Measurements from ENCODE around the gene THAP5.

Gene THAP5

GRCh38 chr7:108572480-108572879 is 3.0 kb upstream of the THAP5 start:
- peaks cover 18% of the 10 kb centered on the region for H3K4me1 ChIP-seq
- no peak overlapping the region for H3K4me2 ChIP-seq (ENCODE audit: low read length)
- H3K9ac ChIP-seq = no peak overlapping the region
- H3K36me3 ChIP-seq (ENCODE audit: control insufficient read depth, insufficient read depth, low read length) = no peaks in the 10 kb centered on the region
- no peak overlapping the region for H3K27ac ChIP-seq
- H3K4me3 ChIP-seq (ENCODE audit: low read depth, low read length) = no peak overlapping the region
- H2AFZ ChIP-seq = no peak overlapping the region
- TF ChIP-seq CTCF (IDR thresholded peaks at IDR 0.05) = no peak
- peaks cover 28% of the 10 kb centered on the region for H3K79me2 ChIP-seq
- H3K27me3 ChIP-seq (ENCODE audit: control insufficient read depth, insufficient read depth, low read length) = no peaks in the 10 kb centered on the region
- no peaks in the 10 kb centered on the region for H3K9me3 ChIP-seq (ENCODE audit: control insufficient read depth, low read length)

DNA sequence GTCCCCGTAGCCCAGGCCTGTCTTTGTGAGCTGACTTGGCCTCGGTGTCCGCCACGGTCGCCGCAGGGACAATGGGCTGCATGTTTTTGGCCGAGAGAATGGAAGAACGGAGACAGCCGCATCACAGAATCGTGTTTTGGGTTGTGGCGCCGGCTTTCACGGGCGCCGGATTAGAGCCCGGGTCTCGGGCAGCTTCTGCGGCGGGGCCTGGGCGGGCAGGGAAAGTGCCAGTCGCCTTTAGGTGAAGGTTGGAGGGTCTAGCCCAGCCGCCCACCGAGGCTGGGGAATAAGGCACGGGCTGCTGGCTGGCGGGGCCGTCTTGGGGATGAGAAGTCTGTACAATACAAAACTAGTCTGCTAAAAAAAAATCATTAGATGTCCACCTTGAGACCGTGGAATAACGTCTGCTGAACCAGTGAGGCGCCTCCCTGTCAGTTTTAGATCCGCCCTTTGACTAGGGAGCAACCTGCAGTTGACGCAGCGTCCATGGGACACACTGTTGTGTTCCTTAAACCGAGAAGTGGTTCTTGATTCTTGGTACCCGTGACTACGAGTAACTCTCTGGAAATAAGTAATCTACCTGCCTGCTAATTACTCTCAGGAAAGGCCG is 745 bp upstream of the THAP5 start:
- Histone ChIP-seq H3K9me3 (ENCODE audit: control insufficient read depth, low read length) (no peaks in the 10 kb centered on the region), H3K27ac (peak overlapping the region; percentile 81), H3K4me1 (peaks cover 4% of the 10 kb centered on the region), H3K4me3 (ENCODE audit: low read depth, low read length) (peak overlapping the region; percentile 97), H3K27me3 (ENCODE audit: control insufficient read depth, insufficient read depth, low read length) (no peaks in the 10 kb centered on the region), H3K79me2 (peaks cover 28% of the 10 kb centered on the region), H3K36me3 (ENCODE audit: control insufficient read depth, insufficient read depth, low read length) (no peaks in the 10 kb centered on the region), H3K9ac (peak overlapping the region; percentile 64), H2AFZ (peak overlapping the region; percentile 56), H3K4me2 (ENCODE audit: low read length) (peak overlapping the region; percentile 70)
- no peak for TF ChIP-seq CTCF (IDR thresholded peaks at IDR 0.05)

DNA sequence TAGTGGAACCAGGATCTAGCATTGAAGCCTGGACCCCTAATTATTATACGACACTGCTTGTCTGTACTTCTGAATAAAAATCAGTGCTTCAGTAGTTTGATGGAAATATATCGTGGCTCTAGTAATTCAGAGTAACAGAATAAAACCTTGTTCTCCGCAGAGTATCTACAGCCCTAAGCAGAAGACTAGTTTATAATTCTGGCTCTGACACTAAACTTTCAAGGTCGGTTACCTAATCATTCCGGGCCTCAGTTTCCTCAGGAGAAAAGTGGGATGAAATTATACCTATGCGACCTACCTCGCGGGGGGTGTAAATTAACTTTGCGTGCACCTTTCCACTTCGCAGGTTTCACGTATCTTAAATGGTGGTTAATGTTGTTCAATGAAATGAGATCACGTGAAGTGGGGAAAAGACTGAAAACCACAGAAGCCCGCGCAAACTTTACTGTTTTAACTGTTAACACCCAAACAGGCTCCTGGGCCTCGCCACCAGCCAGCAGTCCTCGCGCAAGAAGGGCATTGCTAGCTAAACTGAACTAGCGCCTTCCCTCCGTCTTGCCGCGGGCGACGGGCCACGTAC is 615 bp downstream of the THAP5 start:
- Histone ChIP-seq H3K36me3 (ENCODE audit: control insufficient read depth, insufficient read depth, low read length) (no peaks in the 10 kb centered on the region), H3K9me3 (ENCODE audit: control insufficient read depth, low read length) (no peaks in the 10 kb centered on the region), H3K27me3 (ENCODE audit: control insufficient read depth, insufficient read depth, low read length) (no peaks in the 10 kb centered on the region), H3K27ac (peak overlapping the region; percentile 81), H3K4me2 (ENCODE audit: low read length) (peak overlapping the region; percentile 95), H3K9ac (peak overlapping the region; percentile 19), H3K4me3 (ENCODE audit: low read depth, low read length) (peak overlapping the region; percentile 97), H3K4me1 (peaks cover 3% of the 10 kb centered on the region), H3K79me2 (peaks cover 22% of the 10 kb centered on the region), H2AFZ (peak overlapping the region; percentile 56)
- no peak for TF ChIP-seq CTCF (IDR thresholded peaks at IDR 0.05)

DNA sequence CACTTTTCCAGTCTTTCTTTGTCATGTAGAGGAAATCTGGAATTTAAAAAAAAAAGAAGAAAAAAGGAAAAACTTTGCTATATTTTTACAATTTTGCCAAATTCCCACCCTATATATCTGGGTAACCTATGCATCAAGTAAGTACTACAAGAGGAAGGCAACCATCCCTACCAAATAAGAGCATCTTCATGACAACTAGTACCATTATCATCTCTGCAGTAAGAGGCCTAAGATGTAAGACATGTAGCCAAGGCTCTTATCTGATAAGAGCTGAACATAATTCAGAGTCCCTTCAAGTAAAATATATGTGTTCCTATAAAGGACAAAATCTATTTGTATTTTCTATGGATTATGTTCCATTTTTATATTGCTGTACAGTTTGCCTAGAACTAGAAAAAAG is 3.5 kb downstream of the THAP5 start:
- Histone ChIP-seq H3K79me2 (peaks cover 15% of the 10 kb centered on the region), H3K36me3 (ENCODE audit: control insufficient read depth, insufficient read depth, low read length) (no peaks in the 10 kb centered on the region), H3K4me1 (no peaks in the 10 kb centered on the region), H3K4me3 (ENCODE audit: low read depth, low read length) (no peak overlapping the region), H3K4me2 (ENCODE audit: low read length) (no peak overlapping the region), H3K27me3 (ENCODE audit: control insufficient read depth, insufficient read depth, low read length) (no peaks in the 10 kb centered on the region), H3K27ac (no peak overlapping the region), H3K9ac (no peak overlapping the region), H2AFZ (no peak overlapping the region), H3K9me3 (ENCODE audit: control insufficient read depth, low read length) (no peaks in the 10 kb centered on the region)
- TF ChIP-seq CTCF (IDR thresholded peaks at IDR 0.05) = no peak

Data from parathyroid adenoma (tissue), 2 donors.